Progenitor cell of endocrine pancreas (in vitro differentiated cells): Measurements from ENCODE around the gene ATF6. TPM values are rescaled to one million over a fixed set of nuclear protein-coding genes. Genes with fewer than 3 reads are reported as not detected.

Source experiments
- DNase-seq: peaks from one replicate; pipeline ENCODE4 v3.0.0; 2021; ENCODE audit warnings: low spot score; ENCODE audit not compliant: unreplicated experiment
- H3K27ac Mint-ChIP-seq: 2 replicates; pipeline ENCODE4 v1.8.0; 2021; ENCODE audit warnings: mild to moderate bottlenecking, moderate library complexity, mixed read lengths
- H3K27me3 Mint-ChIP-seq: 2 replicates; pipeline ENCODE4 v1.8.0; 2021; ENCODE audit warnings: mixed read lengths
- H3K36me3 Mint-ChIP-seq: 2 replicates; pipeline ENCODE4 v1.8.0; 2022; ENCODE audit warnings: mixed read lengths; ENCODE audit not compliant: insufficient read depth
- H3K4me1 Mint-ChIP-seq: 2 replicates; pipeline ENCODE4 v1.8.0; 2021; ENCODE audit warnings: low read depth, mixed read lengths
- H3K4me3 Mint-ChIP-seq: 2 replicates; pipeline ENCODE4 v1.8.0; 2021; ENCODE audit warnings: low read depth, mild to moderate bottlenecking, moderate library complexity, mixed read lengths
- H3K9me3 Mint-ChIP-seq: 2 replicates; pipeline ENCODE4 v1.8.0; 2021; ENCODE audit warnings: low read depth, mixed read lengths
- long read RNA-seq: library from polyadenylated mRNA; unstranded; transcript quantifications from one replicate; pipeline ENCODE4 v2.0.0, GENCODE V29; 2020
- total RNA-seq: library from RNA; stranded (reverse); gene quantifications from 2 replicates; pipeline ENCODE4 v1.2.1, GENCODE V29; 2021
- TF ChIP-seq, protein P1 (sequence below): fragments of 200-600 bp; sonication (generic); IDR thresholded peaks from one replicate; pipeline ENCODE4 v1.5.0; 2021; ENCODE audit warnings: antibody characterized with exemption, mild to moderate bottlenecking; ENCODE audit not compliant: unreplicated experiment

ATF6 gene, protein sequence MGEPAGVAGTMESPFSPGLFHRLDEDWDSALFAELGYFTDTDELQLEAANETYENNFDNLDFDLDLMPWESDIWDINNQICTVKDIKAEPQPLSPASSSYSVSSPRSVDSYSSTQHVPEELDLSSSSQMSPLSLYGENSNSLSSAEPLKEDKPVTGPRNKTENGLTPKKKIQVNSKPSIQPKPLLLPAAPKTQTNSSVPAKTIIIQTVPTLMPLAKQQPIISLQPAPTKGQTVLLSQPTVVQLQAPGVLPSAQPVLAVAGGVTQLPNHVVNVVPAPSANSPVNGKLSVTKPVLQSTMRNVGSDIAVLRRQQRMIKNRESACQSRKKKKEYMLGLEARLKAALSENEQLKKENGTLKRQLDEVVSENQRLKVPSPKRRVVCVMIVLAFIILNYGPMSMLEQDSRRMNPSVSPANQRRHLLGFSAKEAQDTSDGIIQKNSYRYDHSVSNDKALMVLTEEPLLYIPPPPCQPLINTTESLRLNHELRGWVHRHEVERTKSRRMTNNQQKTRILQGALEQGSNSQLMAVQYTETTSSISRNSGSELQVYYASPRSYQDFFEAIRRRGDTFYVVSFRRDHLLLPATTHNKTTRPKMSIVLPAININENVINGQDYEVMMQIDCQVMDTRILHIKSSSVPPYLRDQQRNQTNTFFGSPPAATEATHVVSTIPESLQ
- total RNA-seq, result 20.4 and 21.0 TPM in 2 replicates
- long read RNA-seq, full-length matches to known transcripts, result 210 of 261 reads
- long read RNA-seq, partial matches to known transcripts, result 8 of 261 reads
- long read RNA-seq, other reads (novel, unspliced or antisense), result 43 of 261 reads

DNA sequence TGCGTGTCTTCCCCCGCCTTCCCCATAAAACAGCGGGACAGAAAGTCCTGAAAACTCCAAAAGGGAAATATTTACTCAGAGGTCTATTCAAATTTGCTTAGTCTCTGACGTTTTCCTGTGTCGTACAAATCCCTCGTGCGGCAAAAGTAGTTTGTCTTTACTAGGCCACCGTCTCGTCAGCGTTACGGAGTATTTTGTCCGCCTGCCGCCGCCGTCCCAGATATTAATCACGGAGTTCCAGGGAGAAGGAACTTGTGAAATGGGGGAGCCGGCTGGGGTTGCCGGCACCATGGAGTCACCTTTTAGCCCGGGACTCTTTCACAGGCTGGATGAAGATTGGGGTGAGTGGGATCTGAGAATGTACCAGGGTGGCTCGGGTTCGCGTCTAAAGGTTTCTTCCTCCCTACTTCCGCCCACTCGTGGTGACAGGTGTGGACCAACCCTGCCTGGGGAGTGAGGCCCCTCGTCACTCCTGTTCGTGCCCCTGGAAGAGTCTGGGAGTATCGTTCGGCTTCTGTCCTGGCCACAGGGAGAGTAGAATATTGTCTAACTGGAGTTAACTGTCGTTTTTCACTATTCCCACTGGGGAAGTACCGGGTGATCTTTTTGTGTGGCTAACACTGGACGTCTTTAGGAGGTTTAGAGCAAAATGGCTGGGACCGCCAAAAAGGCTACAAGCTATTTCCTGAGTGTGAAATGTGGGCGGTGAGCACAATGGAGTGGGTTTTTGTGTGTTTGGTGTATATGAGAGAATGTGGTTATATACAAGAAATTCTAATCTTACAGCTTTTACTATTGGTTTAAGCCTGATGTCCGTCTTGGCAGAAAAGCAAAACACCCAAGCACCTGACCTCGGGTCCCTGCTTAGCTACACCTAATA, at the start of gene ATF6:
TSS of gene ATF6 (plus strand) at position 219 of the 880 bp plus-strand sequence. CDS start at position 260, 41 bp downstream.
- Mint-ChIP-seq H3K36me3 (no peaks in the 10 kb centered on the region), H3K27ac (peak within 1 kb of the TSS; percentile 97), H3K4me3 (peak within 1 kb of the TSS; percentile 96), H3K27me3 (no peaks in the 10 kb centered on the region), H3K4me1 (peaks cover 5% of the 10 kb centered on the region), H3K9me3 (no peaks in the 10 kb centered on the region)
- TF ChIP-seq, protein P1, sequence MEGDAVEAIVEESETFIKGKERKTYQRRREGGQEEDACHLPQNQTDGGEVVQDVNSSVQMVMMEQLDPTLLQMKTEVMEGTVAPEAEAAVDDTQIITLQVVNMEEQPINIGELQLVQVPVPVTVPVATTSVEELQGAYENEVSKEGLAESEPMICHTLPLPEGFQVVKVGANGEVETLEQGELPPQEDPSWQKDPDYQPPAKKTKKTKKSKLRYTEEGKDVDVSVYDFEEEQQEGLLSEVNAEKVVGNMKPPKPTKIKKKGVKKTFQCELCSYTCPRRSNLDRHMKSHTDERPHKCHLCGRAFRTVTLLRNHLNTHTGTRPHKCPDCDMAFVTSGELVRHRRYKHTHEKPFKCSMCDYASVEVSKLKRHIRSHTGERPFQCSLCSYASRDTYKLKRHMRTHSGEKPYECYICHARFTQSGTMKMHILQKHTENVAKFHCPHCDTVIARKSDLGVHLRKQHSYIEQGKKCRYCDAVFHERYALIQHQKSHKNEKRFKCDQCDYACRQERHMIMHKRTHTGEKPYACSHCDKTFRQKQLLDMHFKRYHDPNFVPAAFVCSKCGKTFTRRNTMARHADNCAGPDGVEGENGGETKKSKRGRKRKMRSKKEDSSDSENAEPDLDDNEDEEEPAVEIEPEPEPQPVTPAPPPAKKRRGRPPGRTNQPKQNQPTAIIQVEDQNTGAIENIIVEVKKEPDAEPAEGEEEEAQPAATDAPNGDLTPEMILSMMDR, result no peak
- peak; percentile 60 for DNase-seq

DNA sequence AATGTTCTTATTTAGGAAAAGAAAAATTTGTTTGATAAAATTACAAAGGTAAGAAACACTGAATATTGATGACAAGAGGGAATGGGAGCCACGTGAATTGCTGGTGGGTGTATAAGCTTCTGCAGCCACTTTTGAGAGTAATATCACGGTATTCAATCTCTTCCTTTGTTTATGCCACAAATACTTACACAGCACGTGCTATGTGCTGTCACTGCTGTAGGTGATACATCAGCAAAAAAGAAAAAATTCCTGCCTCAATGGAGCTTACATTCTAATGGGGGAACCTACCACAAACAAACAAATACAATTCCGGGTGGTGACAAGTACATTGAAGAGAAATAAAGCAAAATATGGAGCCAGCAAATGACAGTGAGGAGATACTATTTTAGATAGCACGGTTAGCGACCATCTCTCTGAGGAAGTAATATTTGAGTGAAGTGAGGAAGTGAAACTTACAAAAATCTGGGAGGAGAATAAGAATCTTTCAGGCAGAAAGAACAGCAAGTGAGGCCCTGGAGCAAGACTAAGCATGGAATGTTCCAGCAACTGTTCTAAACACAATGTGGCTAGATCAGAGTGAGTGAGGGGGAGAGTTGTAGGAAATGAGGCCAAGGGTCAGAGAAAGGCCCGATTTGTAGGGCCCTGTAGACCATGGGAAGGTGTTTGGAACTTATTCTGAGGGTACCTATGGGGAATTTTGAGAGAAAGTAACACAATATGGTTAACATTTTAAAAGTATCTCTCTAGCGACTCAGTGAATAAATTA, 47.4 kb upstream of the ATF6 start:
- Mint-ChIP-seq H3K4me3 (no peak overlapping the region), H3K27ac (no peak overlapping the region), H3K9me3 (no peaks in the 10 kb centered on the region), H3K4me1 (peaks cover 2% of the 10 kb centered on the region), H3K36me3 (no peaks in the 10 kb centered on the region), H3K27me3 (peaks cover 33% of the 10 kb centered on the region)
- DNase-seq, result no peak
- TF ChIP-seq, protein P1, result no peak

DNA sequence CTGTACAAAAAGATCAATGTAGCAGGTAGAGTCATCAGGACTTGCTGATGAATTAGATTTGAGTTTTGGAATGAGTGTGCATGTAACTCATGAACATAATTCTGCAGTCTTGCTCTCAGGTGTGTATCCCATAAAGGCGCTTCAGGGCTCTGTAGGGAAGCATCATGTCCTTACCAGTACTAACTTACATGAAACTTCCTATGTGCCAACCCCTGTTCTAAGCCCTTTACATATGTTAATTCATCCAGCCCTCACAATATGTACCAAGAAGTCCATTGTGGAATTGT, 46.9 kb upstream of the ATF6 start:
- Mint-ChIP-seq H3K4me1 (peaks cover 4% of the 10 kb centered on the region), H3K4me3 (no peak overlapping the region), H3K9me3 (no peaks in the 10 kb centered on the region), H3K27ac (no peak overlapping the region), H3K36me3 (no peaks in the 10 kb centered on the region), H3K27me3 (peaks cover 36% of the 10 kb centered on the region)
- TF ChIP-seq, protein P1, result no peak
- no peak for DNase-seq

DNA sequence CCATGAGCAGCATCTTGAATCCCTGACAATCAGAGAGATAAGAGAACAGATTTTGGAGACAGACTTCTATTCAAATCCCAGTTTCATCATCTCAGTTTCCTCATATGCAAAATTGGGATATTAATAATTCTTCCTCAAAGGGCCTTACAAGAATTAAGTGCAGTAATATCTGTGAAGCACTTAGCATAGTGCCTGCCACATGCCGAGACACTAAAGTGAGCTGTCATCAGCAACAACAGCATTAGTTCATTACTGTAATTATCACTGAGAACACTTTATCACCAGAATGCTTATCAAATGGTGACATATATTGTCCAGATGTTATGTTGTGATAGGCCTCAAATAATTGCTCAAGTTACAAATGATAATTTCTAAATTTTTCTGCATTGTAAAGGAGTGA, 45.7 kb upstream of the ATF6 start:
- Mint-ChIP-seq H3K27ac (no peak overlapping the region), H3K36me3 (no peaks in the 10 kb centered on the region), H3K4me1 (peaks cover 4% of the 10 kb centered on the region), H3K9me3 (no peaks in the 10 kb centered on the region), H3K27me3 (peaks cover 44% of the 10 kb centered on the region), H3K4me3 (no peak overlapping the region)
- DNase-seq, result no peak
- TF ChIP-seq, protein P1, result no peak
